Measurements from ENCODE around the gene POU2F2.

GRCh38 chr19:42074513-42075363 is 57.5 kb downstream of the POU2F2 start:
- TF ChIP-seq CTCF (IDR thresholded peaks at IDR 0.05): no peak
- TF ChIP-seq POLR2AphosphoS5 (IDR thresholded peaks at IDR 0.05): no peak
